Brain microvascular endothelial cell (primary cell): ENCODE measurements around the gene FAM53A.

Experiments
- DNase-seq: peaks from one replicate; pipeline ENCODE4 v3.0.0-alpha.2; 2020
- H3K27ac ChIP-seq: fragments of 250-450 bp; sonication (Bioruptor Pico); 2 replicates; pipeline ENCODE4 v1.5.1; 2020; ENCODE audit warnings: mild to moderate bottlenecking, moderate library complexity
- H3K27me3 ChIP-seq: fragments of 250-450 bp; sonication (Bioruptor Pico); replicated peaks from 2 replicates; pipeline ENCODE4 v1.5.1; 2020; ENCODE audit warnings: mild to moderate bottlenecking
- H3K36me3 ChIP-seq: fragments of 250-450 bp; sonication (Bioruptor Pico); replicated peaks from 2 replicates; pipeline ENCODE4 v1.5.1; 2020; ENCODE audit warnings: mild to moderate bottlenecking
- H3K4me3 ChIP-seq: 2 replicates; pipeline ENCODE4 v1.5.1; 2011; ENCODE audit warnings: low read depth, mild to moderate bottlenecking, control low read depth, low read length, moderate library complexity
- in situ Hi-C: cut with HindIII; loops from 2 replicates; pipeline ENCODE4 v1.10.0; 2017; ENCODE audit warnings: low sequenced_read_pairs, low pct_ligation_motif_present
- TF ChIP-seq, protein P1 (sequence below): IDR thresholded peaks from 2 replicates; pipeline ENCODE4 v1.5.1; 2011; ENCODE audit warnings: low read depth, mild to moderate bottlenecking, moderate library complexity, low read length, control low read depth, inconsistent platforms; ENCODE audit errors: missing control alignments

Gene FAM53A

DNA sequence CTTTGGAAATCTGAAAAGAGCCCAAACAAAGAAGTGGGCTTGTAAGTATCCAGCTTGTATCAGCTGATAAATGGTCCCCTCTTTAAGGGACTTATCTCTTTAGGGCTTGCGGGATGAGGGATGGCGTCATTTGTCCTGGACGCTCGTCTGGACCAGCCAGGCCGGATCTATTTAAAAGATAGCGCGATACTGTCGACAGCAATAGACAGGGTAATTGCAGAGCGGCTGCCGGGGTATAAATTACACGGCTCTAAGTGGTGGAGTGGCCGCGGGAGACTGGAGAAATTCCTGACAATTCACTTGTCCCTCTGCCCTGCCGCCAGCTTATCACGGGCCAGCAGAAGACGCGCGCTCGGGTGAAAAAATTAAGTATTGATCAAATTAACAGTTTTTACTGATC is 90.7 kb downstream of the FAM53A start:
- no peak for DNase-seq
- Histone ChIP-seq H3K27ac (no peak overlapping the region), H3K36me3 (no peaks in the 10 kb centered on the region), H3K4me3 (no peak overlapping the region), H3K27me3 (peaks cover 4% of the 10 kb centered on the region)
- TF ChIP-seq, protein P1, sequence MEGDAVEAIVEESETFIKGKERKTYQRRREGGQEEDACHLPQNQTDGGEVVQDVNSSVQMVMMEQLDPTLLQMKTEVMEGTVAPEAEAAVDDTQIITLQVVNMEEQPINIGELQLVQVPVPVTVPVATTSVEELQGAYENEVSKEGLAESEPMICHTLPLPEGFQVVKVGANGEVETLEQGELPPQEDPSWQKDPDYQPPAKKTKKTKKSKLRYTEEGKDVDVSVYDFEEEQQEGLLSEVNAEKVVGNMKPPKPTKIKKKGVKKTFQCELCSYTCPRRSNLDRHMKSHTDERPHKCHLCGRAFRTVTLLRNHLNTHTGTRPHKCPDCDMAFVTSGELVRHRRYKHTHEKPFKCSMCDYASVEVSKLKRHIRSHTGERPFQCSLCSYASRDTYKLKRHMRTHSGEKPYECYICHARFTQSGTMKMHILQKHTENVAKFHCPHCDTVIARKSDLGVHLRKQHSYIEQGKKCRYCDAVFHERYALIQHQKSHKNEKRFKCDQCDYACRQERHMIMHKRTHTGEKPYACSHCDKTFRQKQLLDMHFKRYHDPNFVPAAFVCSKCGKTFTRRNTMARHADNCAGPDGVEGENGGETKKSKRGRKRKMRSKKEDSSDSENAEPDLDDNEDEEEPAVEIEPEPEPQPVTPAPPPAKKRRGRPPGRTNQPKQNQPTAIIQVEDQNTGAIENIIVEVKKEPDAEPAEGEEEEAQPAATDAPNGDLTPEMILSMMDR = no peak
- in situ Hi-C loops = no loop called here

DNA sequence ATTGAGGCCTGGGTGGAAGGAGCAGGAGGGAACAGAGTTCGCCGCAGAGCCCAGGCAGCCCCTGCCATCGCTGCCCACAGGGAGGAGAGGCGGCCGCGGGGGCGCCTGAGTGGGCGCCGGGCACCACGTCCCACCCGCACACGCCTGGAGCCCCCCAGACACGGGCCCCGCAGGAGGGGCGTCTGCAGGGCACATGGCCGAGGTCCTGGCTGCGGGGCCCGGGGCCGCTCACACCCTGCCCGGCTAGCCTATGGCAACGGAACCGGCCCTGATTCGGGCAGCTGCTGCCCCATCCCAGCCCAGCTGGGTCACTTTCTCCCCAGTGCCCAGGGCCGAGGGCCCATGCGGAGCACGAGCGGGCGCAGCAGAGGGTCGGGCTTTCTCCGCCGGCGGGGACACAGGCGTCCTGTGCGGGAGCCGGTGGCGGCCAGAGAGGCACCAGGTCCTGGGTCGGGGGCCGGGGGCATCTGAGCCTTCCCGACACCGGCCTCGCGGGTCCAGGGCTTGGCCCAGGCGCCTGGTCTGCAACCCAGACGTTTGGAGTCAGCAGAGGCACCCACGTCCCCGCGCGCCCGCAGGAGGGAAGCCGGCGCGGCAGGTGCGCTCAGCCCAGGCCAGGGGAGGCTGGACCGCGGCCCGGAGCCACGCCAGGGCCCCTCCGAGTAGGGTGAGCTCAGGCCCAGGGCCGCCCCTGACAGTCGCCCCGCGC is 91.2 kb downstream of the FAM53A start:
- in situ Hi-C loops = no loop called here
- TF ChIP-seq, protein P1 = no peak

DNA sequence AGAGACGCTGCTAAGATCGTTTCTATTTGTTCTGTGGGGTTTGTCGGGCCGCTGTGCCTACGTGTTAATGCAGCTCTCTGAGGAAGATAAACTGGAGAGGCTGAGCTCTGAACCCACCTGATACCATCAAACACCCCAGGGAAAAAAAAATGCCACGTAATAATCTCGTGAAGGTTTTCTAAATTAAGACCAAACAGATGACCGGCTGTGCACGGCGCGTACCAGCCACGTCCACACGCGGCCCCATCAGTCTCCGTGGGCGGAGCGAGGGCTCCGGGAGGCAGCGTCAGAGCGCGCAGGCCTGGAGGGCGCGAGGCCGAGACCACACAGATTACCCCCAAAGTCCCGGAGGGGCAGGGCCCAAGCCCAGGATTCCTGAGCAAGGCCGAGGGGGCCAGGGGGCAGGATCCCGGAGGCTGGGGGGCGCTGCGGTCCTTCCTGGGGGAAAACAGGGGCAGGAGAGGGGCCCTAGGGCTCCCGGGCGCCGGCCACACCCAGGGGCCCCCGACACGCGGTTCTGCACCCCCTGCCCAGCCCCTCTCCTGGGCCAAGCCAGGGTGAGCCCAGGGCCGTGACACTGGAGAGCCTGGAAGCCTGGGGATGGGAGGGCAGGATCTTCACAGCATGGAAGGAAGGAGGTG is 91.9 kb downstream of the FAM53A start:
- in situ Hi-C loops = no loop called here
- Histone ChIP-seq H3K36me3 (no peaks in the 10 kb centered on the region), H3K4me3 (no peak overlapping the region), H3K27me3 (peaks cover 4% of the 10 kb centered on the region), H3K27ac (no peak overlapping the region)
- TF ChIP-seq, protein P1 = no peak
- no peak for DNase-seq

More for the DNA sequence above, 91.2 kb downstream of the FAM53A start:
- Histone ChIP-seq H3K27me3 (peaks cover 4% of the 10 kb centered on the region), H3K4me3 (no peak overlapping the region), H3K36me3 (no peaks in the 10 kb centered on the region), H3K27ac (no peak overlapping the region)
- no peak for DNase-seq

DNA sequence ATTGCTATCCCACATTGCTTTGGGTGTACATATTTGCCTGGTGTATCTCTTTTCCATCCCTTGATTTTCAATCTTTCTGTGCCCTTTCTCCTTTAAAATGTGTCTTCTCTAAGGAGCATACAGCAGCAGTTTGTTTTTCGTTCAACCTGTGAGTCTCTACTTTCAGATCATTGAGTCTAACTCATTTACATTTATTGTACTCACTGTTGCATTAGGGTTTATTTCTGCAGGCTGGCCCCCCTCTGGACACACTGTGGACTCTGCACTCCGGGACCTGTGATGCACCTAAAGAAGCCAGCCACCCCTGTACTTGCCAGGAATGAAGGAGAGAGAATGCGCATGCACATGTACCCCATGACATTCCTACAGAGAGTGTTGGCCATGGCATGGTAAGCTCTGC is 93.0 kb downstream of the FAM53A start:
- Histone ChIP-seq H3K27ac (no peak overlapping the region), H3K4me3 (no peak overlapping the region), H3K27me3 (peaks cover 4% of the 10 kb centered on the region), H3K36me3 (no peaks in the 10 kb centered on the region)
- in situ Hi-C loops = no loop called here
- DNase-seq = no peak
- TF ChIP-seq, protein P1 = no peak

DNA sequence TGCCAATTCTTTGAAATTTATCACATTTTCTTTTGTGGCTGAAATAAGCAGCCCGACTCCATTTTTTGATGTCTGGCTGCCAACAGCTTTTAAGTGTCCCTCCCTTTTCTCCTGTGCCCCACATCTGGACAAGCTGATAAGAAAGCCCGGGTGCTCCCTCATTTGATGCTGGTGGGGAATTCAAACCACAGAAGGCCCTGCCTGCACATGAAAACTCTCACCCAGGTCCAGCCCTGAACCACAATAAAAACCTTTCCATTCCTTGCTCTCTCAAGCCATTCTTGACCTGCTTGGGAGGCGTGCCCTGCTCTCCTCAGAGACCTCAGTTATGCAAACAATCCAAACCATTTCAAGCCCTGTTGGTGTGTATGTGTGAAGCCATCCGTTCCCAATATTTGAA is 93.9 kb downstream of the FAM53A start:
- in situ Hi-C loops = no loop called here
- Histone ChIP-seq H3K36me3 (no peaks in the 10 kb centered on the region), H3K27ac (no peak overlapping the region), H3K4me3 (no peak overlapping the region), H3K27me3 (peaks cover 4% of the 10 kb centered on the region)
- TF ChIP-seq, protein P1 = no peak
- DNase-seq = no peak
